Measurements from ENCODE around the gene SPDYE6.
"Not testable (repeated sequence)": the region's sequence is repeated elsewhere in the genome, so short reads cannot be mapped to it uniquely, and the experiment has no call there.

GRCh38 chr7:102340599-102341368 lies 15.5 kb downstream of the SPDYE6 start:
- TF ChIP-seq, protein P1, sequence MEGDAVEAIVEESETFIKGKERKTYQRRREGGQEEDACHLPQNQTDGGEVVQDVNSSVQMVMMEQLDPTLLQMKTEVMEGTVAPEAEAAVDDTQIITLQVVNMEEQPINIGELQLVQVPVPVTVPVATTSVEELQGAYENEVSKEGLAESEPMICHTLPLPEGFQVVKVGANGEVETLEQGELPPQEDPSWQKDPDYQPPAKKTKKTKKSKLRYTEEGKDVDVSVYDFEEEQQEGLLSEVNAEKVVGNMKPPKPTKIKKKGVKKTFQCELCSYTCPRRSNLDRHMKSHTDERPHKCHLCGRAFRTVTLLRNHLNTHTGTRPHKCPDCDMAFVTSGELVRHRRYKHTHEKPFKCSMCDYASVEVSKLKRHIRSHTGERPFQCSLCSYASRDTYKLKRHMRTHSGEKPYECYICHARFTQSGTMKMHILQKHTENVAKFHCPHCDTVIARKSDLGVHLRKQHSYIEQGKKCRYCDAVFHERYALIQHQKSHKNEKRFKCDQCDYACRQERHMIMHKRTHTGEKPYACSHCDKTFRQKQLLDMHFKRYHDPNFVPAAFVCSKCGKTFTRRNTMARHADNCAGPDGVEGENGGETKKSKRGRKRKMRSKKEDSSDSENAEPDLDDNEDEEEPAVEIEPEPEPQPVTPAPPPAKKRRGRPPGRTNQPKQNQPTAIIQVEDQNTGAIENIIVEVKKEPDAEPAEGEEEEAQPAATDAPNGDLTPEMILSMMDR (IDR thresholded peaks at IDR 0.05): not testable (repeated sequence)
- TF ChIP-seq POLR2A (IDR thresholded peaks at IDR 0.05); POLR2AphosphoS5 (IDR thresholded peaks at IDR 0.05; ENCODE audit: insufficient read depth in 1 of 2, low read depth in 1 of 2): not testable (repeated sequence)

Measured in vagina (tissue), 2 donors.